HG02798 (cell line): ENCODE measurements around the gene NFKB1.

Experiments
- ATAC-seq: cut with Tn5 transposase; IDR thresholded peaks from one replicate; pipeline ENCODE4 v1.9.1; 2021; ENCODE audit warnings: mild to moderate bottlenecking; ENCODE audit not compliant: unreplicated experiment, poor library complexity

NFKB1 gene

DNA sequence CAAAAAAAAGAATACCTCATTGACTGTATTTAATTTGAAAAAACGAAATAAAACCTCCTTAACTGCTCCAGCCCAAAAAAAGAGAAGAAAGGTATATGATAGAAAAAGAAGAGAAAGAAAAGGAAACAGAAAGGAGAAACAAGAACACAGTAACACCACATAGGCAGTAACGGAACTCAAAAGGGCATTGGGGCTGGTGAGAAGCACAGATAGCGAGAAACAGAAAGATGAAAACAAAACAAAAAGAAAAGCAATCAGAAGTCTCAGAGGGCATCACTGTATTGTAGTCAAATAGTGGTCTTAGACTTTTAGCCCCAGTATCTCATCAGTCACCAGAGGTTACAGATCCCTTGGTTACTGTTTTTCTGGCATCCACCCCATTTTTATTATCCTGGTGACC, 88.6 kb downstream of the NFKB1 start:
- ATAC-seq, result no peak

DNA sequence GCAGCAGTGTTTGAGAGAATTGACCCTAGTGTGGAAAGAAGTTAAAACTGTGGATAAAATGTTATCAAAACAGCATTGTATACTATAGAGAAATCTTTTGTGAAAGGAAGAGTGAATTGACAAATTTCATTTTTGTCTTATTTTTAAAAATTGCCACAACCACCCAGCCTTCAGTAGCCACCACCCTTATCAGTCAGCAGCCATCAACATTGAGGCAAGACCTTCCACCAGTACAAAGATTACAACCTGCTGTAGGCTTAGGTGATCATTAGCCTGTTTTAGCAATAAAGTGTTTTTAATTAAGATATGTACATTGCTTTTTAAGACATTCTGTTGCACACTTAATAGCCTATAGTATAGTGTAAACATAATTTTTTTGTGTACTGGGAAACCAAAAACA, 91.1 kb downstream of the NFKB1 start:
- no peak for ATAC-seq

DNA sequence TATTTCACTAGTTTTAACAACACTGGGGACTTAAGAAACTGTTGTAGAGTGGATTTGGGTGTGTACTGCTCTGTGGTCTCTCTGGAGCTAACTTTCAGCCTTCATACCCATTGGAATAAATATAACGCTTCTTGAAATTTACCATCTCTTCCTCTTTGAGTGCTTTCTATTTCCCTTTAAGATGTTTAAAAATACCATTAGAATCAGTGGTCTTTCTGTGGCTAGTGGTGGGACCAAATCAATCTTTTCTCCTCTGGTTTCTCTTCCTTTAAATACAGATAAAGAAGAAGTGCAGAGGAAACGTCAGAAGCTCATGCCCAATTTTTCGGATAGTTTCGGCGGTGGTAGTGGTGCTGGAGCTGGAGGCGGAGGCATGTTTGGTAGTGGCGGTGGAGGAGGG, 92.0 kb downstream of the NFKB1 start:
- no peak for ATAC-seq

DNA sequence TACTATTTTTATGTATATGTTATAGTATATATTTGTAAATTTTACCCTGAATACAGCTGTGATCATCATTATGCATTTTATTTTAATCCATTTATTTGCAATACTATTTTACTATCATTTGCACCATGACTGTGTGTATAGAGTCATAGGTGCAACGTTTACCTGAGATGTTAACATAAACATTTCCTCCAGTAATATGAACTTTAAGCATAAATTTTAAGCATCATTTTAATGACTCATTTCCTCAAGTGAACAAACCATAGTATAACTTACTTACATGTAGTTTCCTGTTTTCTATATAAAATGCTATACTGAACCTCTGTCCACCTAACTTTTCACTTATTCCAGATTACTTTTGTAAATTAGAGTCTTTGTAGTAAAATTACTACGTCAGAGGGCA, 92.8 kb downstream of the NFKB1 start:
- ATAC-seq, result no peak

DNA sequence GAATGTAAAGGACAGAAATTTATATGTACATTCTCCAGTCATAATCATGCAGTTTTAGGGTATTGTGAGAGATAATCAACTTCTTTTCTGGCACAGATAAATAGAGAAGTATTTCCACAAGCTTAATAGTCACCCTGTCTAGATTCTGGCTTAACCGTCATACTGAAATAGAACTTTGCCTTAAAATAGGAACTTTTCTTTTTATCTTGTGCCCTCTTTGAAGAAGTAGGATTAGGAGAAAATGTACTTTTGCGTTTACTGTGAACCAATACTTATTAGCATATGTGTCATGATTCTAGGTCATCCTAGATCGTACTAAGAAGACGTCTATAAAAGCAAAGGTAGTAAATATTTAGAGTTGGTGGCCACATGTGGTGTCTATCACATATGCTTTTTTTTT, 95.4 kb downstream of the NFKB1 start:
- ATAC-seq, result no peak

DNA sequence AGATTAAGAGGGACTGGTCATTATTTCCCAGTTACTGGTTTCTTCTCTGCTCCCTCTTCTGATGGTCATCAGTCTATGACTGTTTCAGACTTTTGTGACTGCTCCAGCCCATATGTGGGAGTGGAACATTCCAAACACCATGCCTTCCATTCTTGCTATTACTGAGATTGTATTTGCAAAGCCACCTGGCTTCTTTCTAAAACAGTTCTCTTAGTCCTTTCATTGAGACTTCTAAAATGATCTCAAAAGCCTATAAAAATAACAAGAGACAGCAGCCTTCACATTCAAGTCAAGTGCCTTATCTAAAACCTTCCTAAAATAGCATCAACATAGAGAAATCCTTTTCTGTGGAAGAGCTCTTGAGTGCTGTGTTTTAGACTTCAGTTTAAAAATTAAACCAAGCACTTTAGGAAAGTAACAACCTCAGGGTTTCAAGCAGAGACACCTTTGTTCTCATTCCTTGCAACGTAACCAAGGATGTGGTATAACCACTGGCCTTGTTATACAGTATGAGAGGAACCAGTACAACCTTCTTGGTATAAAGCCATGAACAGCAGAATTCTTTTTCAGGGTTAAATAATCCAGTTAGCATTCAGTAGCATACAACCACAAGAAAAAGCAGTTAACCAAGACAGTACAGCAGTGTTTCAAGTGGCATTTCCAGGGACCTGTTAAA, 97.1 kb downstream of the NFKB1 start:
- ATAC-seq, result peak; percentile 79

DNA sequence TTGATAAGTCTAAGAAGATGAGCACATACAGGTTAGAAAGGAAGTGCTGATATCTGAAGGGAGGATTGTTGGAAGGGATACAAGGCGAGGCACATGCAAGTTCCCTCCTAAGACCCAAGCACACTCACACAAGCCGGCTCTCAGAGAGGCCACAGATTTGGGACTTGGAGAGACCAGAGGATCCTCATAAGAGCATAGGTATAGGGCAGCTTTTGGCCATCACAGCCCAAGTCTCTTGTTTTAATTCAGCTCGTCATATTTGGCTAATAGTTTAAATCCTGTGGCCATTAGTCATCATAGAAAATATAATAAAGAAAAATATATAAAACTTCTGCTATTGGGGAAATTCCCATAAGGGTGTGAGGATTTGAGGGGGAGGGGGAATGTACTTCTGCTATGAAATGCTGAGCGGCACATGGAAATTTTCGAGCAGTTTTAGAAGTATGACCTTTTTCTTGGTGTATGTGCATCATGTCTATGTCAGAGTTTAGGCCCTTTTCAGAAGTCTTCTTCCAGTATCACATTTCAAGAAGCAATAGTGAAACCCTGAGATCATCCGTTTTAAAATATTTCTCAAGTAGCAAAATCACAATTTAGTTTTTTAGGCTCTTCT, 97.7 kb downstream of the NFKB1 start:
- ATAC-seq, result peak; percentile 40

DNA sequence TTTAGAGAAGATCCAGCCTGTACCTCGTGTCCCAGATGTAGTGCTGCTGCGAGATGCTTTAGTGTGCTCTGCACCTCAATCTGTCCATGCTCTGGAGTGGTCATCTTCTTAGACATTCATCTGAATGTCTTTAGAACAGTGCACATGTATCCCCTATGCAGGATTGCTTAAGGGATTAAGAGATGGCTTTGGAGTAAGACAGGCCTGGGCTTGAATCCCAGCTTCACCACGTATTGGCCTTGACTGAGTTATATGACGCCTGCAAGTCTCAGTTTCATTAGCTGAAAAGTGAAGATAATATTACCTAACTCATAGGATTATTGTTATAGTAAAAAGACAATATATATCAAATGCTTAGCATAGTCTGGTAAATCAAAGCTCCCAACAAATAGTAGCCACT, 98.3 kb downstream of the NFKB1 start:
- ATAC-seq, result peak; percentile 17

DNA sequence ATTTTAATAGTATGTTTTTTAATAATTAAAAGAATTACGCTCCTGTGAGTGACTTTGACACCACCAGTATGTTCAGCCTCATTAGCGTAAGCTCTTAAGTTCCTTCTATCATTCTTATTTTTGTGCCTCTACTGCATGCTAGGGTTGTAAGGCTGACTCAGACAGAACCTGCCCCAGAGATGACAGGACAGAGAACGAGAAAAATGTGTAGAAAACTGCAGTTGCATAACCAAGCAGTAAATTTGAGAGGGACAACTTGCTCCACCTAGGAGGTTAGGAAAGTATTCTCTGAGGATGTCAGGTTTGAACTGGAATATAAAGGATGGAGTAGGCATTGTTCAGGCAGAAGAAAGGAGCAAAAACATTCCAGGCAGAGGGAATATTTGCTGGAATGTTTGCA, 98.7 kb downstream of the NFKB1 start:
- ATAC-seq, result no peak

DNA sequence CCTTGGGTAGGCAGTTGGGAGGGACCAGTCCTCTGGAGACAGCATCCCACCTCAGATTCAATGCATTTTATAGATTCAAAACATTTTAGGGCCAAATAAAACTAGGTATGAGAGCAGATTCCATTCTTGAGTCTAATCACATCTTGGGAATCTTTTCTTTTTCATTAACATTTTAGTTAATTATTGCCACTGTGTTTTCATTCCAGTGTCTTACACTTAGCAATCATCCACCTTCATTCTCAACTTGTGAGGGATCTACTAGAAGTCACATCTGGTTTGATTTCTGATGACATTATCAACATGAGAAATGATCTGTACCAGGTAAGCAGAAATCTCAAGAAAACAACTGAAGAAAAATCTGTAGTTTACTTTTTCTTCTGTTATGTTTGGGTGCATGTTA, 99.5 kb downstream of the NFKB1 start:
- ATAC-seq, result no peak

DNA sequence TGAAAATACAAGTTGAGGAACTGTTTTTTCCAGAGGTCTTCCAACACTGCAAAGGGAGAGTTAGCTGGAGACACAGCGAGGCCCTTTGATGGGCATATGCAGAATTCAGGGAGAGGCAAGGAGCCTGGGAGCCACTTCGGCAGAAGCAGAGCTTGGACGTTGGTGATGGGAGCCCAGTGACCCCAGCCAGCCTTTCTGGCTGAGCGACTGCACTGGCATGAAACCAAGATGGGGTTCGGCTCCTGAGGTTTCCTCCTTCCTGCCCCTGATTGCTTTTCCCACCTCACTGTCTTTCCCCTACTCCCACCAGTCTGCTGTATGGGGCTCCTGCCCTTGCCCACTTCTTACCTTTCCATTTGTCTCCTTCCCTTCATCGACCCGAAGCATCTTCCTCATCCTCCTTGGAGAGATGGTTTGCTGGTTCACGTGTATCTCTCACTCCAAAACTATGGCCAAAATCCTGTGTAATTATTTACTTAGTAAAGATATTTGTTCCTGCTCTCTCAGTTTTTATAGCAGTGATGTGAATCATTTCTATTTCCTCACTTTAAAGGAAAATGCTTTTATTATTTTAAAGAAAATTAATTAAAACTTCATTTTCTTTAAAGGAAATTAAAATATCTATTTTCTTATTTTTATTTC, 100.5 kb downstream of the NFKB1 start:
- ATAC-seq, result no peak

DNA sequence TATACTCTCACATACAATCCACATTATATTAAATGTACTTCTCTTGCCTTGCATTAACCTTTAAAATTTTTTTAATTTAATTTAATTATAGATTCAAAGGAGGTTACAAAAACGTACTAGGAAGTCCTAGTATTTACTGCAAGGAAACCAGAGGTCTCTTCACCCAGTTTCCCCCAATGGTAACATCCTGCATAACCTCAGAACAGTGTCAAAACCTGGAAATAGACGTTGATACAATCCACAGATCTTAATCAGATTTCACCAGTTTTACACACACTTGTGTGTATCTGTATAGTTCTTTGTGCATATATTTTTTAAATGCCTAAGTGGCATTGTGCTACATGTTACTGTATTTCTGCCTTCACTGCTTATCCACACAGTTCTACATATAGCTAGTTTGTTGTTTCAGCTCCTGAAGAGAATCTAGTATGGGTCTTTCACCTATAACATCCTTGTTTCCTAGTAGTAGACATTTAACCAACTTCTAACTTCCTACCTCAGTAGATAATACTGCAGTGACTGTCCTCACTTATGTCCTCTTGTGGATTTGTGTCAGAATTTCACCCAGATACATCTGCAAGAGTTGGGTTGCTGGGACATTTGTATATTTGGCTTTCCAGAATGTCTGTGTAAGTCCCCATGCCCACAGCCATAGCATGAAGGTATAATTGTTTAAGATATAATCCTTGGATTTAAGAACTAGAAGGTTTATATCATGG, 103.2 kb downstream of the NFKB1 start:
- no peak for ATAC-seq

DNA sequence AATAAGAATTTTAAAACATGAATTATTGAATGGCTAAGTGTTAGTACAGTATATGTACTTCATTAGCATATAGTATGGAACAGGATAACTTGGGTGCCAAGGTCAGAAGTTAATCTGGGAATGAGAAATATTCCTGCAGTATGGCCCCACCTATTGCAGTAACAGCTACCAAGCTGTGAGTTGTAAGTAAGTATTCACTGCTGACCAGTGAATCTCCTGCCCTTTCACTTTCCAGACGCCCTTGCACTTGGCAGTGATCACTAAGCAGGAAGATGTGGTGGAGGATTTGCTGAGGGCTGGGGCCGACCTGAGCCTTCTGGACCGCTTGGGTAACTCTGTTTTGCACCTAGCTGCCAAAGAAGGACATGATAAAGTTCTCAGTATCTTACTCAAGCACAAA, 105.1 kb downstream of the NFKB1 start:
- no peak for ATAC-seq

DNA sequence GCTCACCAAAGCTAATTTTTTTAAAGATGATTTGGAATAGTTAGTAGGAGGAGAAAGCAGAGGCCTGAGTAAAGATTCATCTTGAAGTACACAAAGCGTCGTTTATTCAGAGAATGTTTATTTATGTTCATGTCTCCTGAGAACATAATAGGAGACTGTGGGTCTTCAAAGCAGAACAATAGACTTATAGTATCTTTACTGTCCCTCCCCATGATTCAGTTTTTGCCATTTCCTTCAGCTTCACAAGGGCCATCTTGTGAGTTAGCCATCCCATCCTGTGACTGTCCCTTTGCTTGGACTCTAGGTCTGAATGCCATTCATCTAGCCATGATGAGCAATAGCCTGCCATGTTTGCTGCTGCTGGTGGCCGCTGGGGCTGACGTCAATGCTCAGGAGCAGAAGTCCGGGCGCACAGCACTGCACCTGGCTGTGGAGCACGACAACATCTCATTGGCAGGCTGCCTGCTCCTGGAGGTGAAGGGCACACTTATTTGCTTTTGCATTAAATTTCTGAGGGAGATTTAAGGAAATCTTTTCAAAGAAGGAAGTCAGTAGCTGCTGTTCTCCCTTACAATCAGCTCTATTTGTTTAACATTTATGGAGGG, 105.8 kb downstream of the NFKB1 start:
- no peak for ATAC-seq

DNA sequence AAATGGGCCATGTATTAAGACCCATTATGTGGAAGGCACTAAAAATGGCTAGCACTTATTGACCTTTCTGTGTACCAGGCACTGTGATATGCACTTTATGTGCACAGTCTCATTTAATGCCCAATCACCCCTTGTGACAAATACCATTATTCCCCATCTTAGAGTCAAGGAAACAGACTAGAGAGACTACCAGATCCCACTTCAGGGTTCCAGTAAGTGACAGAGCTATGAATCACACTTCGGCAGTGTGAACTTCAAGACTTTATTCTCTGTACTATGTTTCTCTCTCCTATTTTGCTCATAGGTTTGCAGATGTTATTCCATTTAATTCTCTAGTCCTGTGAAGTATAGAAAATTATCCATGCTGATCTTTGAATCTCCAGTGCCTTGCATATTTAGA, 107.0 kb downstream of the NFKB1 start:
- ATAC-seq, result no peak

DNA sequence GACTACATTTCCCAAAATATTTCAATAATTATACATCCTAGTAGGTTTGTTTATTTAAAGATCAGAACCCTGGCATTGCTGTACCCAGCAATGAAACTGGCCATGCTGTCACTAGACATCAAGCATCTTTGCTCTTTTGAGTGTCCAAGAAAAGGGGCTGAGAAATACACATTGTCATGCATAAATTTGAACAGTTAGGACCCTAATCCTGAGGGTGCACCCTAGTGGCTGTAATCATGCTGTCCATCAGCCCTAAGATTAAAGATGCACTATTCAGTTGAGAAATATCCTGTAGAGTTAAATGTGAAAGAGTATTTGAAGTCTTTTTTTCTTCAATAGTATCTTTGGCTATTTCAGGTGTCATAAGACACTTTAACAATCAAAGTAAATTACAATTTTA, 108.8 kb downstream of the NFKB1 start:
- peak; percentile 38 for ATAC-seq

DNA sequence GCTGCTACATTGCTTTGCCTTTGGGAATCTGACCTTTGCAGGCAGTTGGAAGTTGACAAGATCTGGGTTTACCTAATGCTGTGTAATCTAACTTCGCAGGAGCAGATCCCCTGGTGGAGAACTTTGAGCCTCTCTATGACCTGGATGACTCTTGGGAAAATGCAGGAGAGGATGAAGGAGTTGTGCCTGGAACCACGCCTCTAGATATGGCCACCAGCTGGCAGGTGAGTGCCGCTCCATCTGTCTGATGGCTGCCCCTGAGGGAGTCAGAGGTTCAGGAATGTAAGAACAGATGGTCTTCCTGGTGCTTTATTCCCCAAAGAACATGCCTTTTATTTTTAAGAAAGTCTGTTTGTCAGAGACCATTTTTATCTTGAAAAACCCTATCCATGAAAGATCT, 109.3 kb downstream of the NFKB1 start:
- ATAC-seq, result no peak

DNA sequence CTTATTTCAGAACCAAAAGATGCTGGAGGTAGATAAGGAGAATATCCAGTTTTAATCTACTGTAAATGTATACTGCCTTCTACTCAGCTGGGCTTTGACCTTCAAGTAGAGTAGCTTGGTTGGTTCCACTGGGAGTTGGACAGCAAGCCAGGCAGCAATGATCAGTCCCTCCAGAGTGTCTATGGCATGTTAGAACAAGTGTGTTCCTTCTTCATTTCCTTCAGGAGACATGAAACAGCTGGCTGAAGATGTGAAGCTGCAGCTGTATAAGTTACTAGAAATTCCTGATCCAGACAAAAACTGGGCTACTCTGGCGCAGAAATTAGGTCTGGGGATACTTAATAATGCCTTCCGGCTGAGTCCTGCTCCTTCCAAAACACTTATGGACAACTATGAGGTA, 111.1 kb downstream of the NFKB1 start:
- no peak for ATAC-seq

DNA sequence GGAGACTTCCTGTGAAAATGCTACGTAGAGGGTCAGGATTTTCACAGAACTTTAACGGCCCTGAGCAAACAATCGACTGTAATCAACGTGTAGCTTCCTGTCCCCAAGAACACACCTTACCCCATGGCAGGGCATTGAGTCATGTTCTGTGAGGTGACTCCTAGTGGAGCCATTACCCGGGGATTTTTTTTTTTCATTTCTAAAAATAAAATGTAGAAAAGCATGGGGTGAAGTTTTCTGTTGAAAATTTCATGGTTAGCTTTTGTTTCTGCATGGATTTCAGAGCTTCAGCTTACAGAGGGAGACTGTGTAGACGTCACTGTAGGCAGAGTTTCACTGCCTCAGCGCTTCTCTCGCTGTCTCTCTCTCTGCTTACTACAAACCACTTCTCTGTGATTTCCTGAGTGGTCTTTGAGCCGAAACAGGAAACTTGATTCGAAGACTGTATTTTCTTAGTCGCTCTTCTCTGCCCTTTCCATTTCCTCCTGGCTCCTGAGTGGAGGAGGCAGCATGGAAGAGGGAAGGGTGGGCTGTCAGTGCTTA, 111.7 kb downstream of the NFKB1 start:
- ATAC-seq, result no peak

DNA sequence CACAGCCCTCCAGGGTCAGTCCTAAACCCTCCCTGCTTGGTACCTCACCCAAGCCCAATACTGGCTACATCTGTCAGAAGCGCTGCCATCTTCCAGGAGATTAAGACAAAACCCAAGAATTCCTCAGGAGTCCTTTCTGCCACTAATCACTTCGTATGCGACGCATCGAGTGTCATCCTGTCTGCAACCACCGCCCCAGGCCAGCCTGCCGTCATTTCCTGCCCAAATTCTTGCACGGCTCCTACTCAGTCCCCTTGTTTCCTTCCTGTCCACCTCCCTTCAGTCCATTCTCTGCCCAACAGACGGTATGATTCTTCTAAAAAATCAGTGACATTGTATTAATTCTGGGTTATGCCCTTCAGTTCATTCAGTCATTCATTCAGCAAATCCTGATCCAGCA, 113.6 kb downstream of the NFKB1 start:
- ATAC-seq, result no peak

DNA sequence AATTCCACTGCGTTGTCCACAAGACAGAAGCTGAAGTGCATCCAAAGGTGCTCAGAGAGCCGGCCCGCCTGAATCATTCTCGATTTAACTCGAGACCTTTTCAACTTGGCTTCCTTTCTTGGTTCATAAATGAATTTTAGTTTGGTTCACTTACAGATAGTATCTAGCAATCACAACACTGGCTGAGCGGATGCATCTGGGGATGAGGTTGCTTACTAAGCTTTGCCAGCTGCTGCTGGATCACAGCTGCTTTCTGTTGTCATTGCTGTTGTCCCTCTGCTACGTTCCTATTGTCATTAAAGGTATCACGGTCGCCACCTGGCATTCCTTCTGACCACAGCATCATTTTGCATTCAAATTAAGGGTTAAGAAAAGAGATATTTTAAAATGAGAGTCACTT, 115.5 kb downstream of the NFKB1 start:
- no peak for ATAC-seq
